Upper lobe of right lung (tissue), 1 donor: ENCODE measurements around the gene GPR137B. TPM values are rescaled to one million over a fixed set of nuclear protein-coding genes. Genes with fewer than 3 reads are reported as not detected.
A peak's percentile ranks its signal among the peaks of the same experiment; 100 is the strongest.

Source experiments
- ATAC-seq: fragments of 200-7000 bp; cut with Tn5 transposase; one replicate; pipeline ENCODE4 v1.9.1; 2020; ENCODE audit warnings: mild to moderate bottlenecking, moderate library complexity
- DNase-seq: peaks from one replicate; pipeline ENCODE4 v3.0.0-alpha.2; 2020
- H3K27ac ChIP-seq: fragments of 200-600 bp; one replicate; pipeline ENCODE4 v1.8.0; 2022
- H3K27me3 ChIP-seq: fragments of 200-600 bp; one replicate; pipeline ENCODE4 v1.8.0; 2022; ENCODE audit warnings: mild to moderate bottlenecking
- H3K36me3 ChIP-seq: fragments of 200-600 bp; one replicate; pipeline ENCODE4 v1.8.0; 2022
- H3K4me1 ChIP-seq: fragments of 200-600 bp; one replicate; pipeline ENCODE4 v1.8.0; 2022
- H3K4me3 ChIP-seq: fragments of 200-600 bp; one replicate; pipeline ENCODE4 v1.8.0; 2022; ENCODE audit warnings: mild to moderate bottlenecking
- H3K9me3 ChIP-seq: fragments of 200-600 bp; one replicate; pipeline ENCODE4 v1.8.0; 2022
- CTCF ChIP-seq: fragments of 200-600 bp; IDR thresholded peaks from one replicate; pipeline ENCODE4 v1.8.0; 2022; ENCODE audit warnings: antibody characterized with exemption
- intact Hi-C: fragments of 100-400 bp; cut with DNase I; formaldehyde crosslinking; loops from one replicate; pipeline ENCODE4 v1.11.0; 2022
- total RNA-seq: library from RNA; stranded (reverse); fragmentation: NEBNext Ultra II Directional; extraction: Animal tissue kit (Norgen Biotek cat#: 25700); gene quantifications from one replicate; pipeline ENCODE4 v1.2.1, GENCODE V29; 2021
- donor health status: DM: no; HTN: yes; CAD: no; lungs with severe emphysema.

Gene GPR137B
- total RNA-seq, 1 donor from 2014 or later: 26.5 TPM

GRCh38 chr1:236164273-236164672, 21.9 kb downstream of the GPR137B start:
- Histone ChIP-seq H3K4me1 (no peaks in the 10 kb centered on the region), H3K36me3 (no peaks in the 10 kb centered on the region), H3K4me3 (no peak overlapping the region), H3K27me3 (no peaks in the 10 kb centered on the region), H3K9me3 (no peaks in the 10 kb centered on the region), H3K27ac (no peak overlapping the region)
- ATAC-seq: no peak
- intact Hi-C loops: no loop called here
- no peak for TF ChIP-seq CTCF
- peak; percentile 26 for DNase-seq

- ATAC-seq: no peak
- no peak for DNase-seq
These were observed 23.1 kb downstream of the GPR137B start for GRCh38 chr1:236165238-236165981.

GRCh38 chr1:236166041-236166440, 23.7 kb downstream of the GPR137B start:
- H3K9me3 ChIP-seq: no peaks in the 10 kb centered on the region
- ATAC-seq: no peak
- H3K4me1 ChIP-seq: no peaks in the 10 kb centered on the region
- intact Hi-C loops: no loop called here
- no peak for TF ChIP-seq CTCF
- DNase-seq: no peak
- H3K36me3 ChIP-seq: no peaks in the 10 kb centered on the region
- H3K27me3 ChIP-seq: no peaks in the 10 kb centered on the region
- no peak overlapping the region for H3K4me3 ChIP-seq
- H3K27ac ChIP-seq: no peak overlapping the region

More at GRCh38 chr1:236165238-236165981, 23.1 kb downstream of the GPR137B start:
- intact Hi-C loops: no loop called here
- no peak for TF ChIP-seq CTCF
- no peaks in the 10 kb centered on the region for H3K36me3 ChIP-seq
- H3K9me3 ChIP-seq: no peaks in the 10 kb centered on the region
- H3K27ac ChIP-seq: no peak overlapping the region
- H3K4me1 ChIP-seq: no peaks in the 10 kb centered on the region
- no peak overlapping the region for H3K4me3 ChIP-seq
- no peaks in the 10 kb centered on the region for H3K27me3 ChIP-seq

- DNase-seq (no peak), ATAC-seq (no peak)
- no peak overlapping the region for H3K27ac ChIP-seq
- no peaks in the 10 kb centered on the region for H3K4me1 ChIP-seq
- intact Hi-C loops: no loop called here
- no peak for TF ChIP-seq CTCF
- H3K27me3 ChIP-seq: no peaks in the 10 kb centered on the region
- H3K9me3 ChIP-seq: no peaks in the 10 kb centered on the region
- no peaks in the 10 kb centered on the region for H3K36me3 ChIP-seq
- no peak overlapping the region for H3K4me3 ChIP-seq
These were observed 24.8 kb downstream of the GPR137B start for GRCh38 chr1:236167154-236167553.

DNA sequence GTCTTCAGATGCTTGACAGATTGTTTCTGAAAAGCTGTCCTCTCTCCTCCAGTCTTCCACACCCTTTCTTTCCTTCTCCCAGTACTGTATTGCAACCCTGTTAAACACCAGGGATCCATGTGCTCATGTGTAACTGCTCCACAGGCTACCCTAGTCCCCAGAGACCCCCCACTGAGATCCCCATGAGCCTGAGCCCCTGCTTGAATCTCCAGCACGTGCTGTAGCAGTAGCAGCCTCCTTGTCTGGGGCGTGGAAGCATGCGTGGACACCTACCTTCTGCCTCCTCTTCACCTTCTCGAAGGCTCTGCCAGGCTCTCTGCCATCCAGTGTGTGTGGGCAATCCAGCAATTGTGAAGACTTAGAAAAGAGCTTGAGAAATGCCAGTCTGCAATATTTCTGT, 25.2 kb downstream of the GPR137B start:
- Histone ChIP-seq H3K27me3 (no peaks in the 10 kb centered on the region), H3K4me3 (no peak overlapping the region), H3K36me3 (no peaks in the 10 kb centered on the region), H3K27ac (no peak overlapping the region), H3K9me3 (no peaks in the 10 kb centered on the region), H3K4me1 (no peaks in the 10 kb centered on the region)
- ATAC-seq: no peak
- intact Hi-C loops: no loop called here
- TF ChIP-seq CTCF: no peak
- DNase-seq: peak; percentile 40
